ENCODE measurements around the gene CAD.

Gene CAD

GRCh38 chr2:27199241-27199640, 17.9 kb upstream of the CAD start:
- no peak for DNase-seq

- no peak for DNase-seq
These were observed 15.5 kb upstream of the CAD start for GRCh38 chr2:27201675-27202074.

DNA sequence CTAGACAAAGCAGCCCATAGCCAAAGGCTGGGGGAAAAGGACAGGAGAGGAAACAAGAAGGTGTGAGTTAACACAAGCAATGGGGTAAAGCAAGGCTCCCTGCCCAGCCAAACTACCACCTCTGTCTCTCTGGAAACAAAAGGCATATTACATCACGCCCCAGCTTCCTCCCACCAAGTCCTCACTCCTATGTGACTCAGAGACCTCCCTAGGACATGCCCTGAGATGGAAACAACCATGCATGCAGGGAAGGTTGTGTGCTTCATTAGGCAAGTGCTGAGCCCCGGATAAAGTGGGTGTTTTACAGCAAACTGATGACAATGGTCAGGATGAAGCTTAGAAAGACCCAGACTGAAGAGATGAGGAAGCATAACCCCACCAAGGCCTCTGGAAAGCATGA, 14.3 kb upstream of the CAD start:
- no peak for DNase-seq

DNA sequence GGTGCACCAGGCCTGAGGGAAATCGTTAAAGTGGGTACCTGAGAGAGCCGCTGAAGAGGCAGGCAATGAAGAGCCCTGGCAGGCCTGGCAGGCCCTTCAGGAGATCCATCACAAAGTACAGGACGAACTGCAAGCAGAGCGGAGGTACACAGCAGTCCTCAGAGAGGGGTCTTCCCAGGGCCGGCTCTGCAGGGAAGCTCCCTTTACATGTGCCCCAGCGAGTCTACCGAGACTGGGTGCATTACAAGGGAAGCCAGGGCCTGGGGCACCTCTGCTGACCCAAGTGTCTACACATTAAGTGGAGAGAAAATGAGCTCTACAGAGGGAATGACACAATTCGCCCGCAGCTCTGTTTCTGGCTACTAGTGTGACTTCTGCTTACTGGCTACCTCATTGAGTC, 13.4 kb upstream of the CAD start:
- DNase-seq = no peak

DNA sequence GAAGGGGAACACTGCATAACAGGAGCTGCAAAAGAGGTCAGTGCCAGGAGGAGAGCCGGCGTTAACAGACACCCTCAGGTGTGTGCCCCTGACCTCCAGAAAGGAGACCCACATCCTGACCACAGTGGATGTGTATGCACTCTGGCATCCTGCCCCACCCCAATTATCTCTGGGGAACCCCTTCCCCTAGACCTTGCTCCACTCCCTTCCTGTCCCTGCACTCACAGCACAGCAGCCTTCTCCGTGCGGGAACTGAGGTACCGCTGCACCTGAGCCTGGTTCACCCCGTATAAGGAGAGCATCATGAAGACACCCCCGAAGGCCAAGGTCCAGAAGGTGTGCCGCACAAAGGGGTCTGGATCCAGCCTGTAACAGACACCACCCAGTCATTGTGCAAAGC, 12.6 kb upstream of the CAD start:
- no peak for DNase-seq

- DNase-seq = no peak
These were observed 12.0 kb upstream of the CAD start for GRCh38 chr2:27205206-27205605.

DNA sequence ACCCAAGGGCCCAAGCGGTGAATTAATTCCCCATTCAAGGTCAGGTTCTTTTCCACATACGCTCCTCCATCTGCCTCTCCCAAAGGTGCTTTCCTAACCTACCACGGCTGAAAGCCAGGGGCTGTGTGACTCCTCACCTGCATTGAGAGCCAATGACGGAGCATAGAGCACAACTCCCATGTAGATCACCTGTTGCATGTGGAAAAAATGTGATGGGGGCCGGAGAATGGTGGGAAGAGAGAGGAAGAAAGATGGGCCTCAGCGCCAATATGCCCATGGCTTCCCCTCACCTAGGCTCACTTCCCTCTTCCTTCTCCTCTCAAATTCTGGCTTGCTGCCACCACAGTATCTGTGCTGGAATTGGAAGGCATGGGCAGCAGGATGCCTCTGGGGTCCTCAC, 10.8 kb upstream of the CAD start:
- no peak for DNase-seq

- DNase-seq = no peak
These were observed 8.6 kb upstream of the CAD start for GRCh38 chr2:27208486-27209050.

DNA sequence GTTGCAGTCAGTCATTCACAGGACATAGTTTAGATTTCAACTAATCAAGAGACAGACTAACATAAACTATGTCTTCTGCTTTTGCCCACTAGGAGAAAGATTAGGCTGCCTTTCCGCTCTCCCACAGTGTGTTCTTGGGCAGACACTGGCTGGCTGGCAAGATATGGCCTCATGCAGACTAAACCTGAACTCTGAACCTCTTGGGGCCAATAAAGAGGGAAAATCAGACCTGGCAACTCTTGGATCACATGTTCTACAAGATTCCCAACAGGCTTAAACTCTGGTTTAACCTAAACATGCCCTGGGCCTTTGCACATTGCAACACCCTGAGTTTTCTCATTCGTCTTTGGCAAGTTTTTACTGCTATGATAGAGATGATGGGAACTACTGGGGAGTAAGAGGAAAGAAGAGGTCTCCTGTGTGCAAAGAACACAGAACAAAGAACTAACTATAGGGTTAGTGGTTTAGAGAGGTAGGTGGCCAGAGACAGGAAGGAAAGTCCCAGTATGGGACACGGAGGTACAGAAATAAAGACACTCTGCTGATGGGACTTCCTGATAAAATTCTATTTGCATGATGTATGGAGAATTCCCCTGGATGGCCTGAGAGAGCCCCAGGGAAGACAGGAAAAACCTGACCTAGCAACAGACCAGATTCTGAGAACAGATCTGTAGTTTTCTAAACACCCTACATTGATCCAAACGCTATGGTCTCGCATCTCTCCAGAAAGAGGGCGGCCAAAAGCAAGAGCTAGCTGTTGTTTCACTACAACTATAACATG, 7.4 kb upstream of the CAD start:
- DNase-seq = no peak

GRCh38 chr2:27211241-27211942, 5.8 kb upstream of the CAD start:
- DNase-seq = no peak

DNA sequence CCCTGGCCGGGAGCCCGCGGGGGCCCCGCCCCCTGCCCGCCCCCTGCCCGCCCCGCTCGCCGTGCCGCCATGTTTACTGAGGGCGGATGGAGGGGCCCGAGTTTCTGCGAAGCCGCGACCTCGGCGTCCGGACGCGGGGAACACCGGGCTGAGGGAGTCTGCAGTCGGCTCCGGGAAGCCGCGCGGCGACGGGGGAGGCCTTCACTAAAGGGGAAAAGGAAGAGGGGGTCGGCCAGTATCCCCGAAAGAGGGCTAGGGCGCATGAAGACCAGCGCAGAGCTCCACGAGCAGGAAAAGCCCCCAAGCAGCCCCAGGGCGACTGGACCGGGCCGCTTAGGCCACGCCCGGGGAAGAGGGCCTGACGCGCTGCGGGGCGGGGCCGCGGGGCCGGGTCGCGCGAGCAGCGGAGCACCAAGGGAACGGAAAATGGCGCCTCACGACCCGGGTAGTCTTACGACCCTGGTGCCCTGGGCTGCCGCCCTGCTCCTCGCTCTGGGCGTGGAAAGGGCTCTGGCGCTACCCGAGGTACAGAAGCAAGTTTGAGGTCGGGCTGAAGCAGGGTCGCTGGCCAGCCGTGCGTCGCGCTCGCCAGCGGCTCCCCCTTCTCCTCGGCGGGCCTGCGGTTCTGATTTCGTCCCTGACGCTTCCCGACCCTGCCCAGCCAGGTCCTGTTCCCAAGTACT, 5.1 kb upstream of the CAD start, which contains the start of the genes ATRAID and SLC5A6:
Gene ATRAID (plus strand): TSS at position 99 of the 683 bp plus-strand sequence. CDS start 328 bp downstream, at position 427.
Gene SLC5A6 (minus strand): TSS at position 326 of the 683 bp plus-strand sequence. CDS start 4,618 bp downstream, outside the sequence.
- peak; percentile 88 for DNase-seq

GRCh38 chr2:27212626-27213471, 4.3 kb upstream of the CAD start:
- DNase-seq = no peak

- DNase-seq = no peak
These were observed 2.2 kb upstream of the CAD start for GRCh38 chr2:27214941-27215340.

DNA sequence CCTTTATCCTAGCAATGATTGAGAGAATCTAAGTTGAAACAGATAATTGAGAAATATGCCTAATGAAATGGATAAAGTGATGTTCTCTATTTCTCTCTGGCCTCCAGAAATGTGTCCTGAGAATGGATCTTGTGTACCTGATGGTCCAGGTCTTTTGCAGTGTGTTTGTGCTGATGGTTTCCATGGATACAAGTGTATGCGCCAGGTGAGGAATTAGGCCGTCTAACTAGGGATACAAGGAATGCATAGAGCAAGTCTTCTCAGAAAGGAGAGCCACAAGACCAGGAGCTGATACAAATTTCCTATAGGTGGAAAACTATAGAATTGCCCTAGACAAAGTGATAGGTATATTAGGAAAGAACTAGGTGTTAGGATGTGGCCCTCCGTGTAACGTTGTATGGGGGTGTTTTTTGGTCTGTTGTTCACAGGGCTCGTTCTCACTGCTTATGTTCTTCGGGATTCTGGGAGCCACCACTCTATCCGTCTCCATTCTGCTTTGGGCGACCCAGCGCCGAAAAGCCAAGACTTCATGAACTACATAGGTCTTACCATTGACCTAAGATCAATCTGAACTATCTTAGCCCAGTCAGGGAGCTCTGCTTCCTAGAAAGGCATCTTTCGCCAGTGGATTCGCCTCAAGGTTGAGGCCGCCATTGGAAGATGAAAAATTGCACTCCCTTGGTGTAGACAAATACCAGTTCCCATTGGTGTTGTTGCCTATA, 592 bp upstream of the CAD start:
- no peak for DNase-seq

- DNase-seq = no peak
These were observed 1.4 kb downstream of the CAD start for GRCh38 chr2:27218614-27219013.

GRCh38 chr2:27219091-27219490, 1.9 kb downstream of the CAD start:
- DNase-seq = no peak

DNA sequence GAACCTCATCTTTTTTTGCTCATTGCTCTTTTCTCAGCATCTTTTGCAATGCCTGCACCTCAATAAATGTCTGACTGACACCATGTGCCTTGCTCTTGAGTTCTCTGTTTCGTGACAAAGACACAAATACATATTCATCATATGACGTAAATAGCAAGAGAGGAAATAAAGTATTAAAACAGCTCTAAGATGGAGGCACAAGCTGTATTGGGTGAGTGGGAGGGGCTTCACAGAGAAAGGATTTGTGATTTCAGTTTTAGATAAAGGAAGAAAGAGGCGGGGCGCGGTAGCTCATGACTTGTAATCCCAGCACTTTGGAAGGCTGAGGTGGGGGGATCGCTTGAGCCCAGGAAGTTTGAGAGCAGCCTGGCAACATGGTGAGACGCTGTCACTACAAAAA, 2.9 kb downstream of the CAD start:
- DNase-seq = no peak

GRCh38 chr2:27221166-27221565, 4.0 kb downstream of the CAD start:
- no peak for DNase-seq

- no peak for DNase-seq
These were observed 5.2 kb downstream of the CAD start for GRCh38 chr2:27222407-27222806.

- no peak for DNase-seq
These were observed 6.2 kb downstream of the CAD start for GRCh38 chr2:27223416-27223815.

- DNase-seq = no peak
These were observed 8.4 kb downstream of the CAD start for GRCh38 chr2:27225526-27225925.

DNA sequence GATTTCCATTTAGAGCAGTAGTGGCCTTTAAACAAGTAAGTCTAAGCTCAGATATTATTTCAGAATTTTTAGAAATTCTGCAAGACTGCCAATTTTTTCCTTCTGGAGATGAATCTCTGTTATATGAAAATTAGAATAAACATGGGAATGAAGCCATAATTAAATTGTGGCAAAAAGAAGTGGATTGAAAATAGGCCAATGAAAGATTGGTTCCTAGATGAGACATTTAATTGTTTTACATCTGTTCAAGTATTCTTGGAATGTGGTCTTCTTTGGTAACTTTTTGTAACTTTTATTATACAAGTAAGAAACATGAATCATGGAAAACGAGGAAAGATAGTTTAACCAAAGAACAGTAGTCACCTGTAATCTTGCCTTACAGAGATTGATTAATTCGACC, 10.3 kb downstream of the CAD start:
- no peak for DNase-seq
